ENCODE measurements around the gene BPGM. TPM values are rescaled to one million over a fixed set of nuclear protein-coding genes. Genes with fewer than 3 reads are reported as not detected.

Gene BPGM
- total RNA-seq, 1 donor from 2014 or later = 49.7 TPM

- Mint-ChIP-seq H3K4me1 (peaks cover 43% of the 10 kb centered on the region), H3K27me3 (ENCODE audit: insufficient read depth, low read depth) (peaks cover 4% of the 10 kb centered on the region), H3K4me3 (no peak overlapping the region), H3K36me3 (no peaks in the 10 kb centered on the region), H3K9me3 (no peaks in the 10 kb centered on the region), H3K27ac (no peak overlapping the region)
- no peak overlapping the region for H2AFZ ChIP-seq (replicated peaks)
- no peaks in the 10 kb centered on the region for H3K9me3 ChIP-seq (ENCODE audit: low read depth)
- no peak overlapping the region for H3K9ac ChIP-seq
- no peaks in the 10 kb centered on the region for H3K36me3 ChIP-seq
- H4K20me1 ChIP-seq (ENCODE audit: low read depth) = no peaks in the 10 kb centered on the region
- no peak for DNase-seq (ENCODE audit: low spot score)
- H3K27ac ChIP-seq = no peak overlapping the region
- H3K27me3 ChIP-seq = no peaks in the 10 kb centered on the region
- no peaks in the 10 kb centered on the region for H3F3A ChIP-seq (ENCODE audit: low read depth)
- TF ChIP-seq EZH2 (IDR thresholded peaks at IDR 0.05) (no peak), EZH2phosphoT487 (IDR thresholded peaks at IDR 0.05) (no peak), CTCF (IDR thresholded peaks at IDR 0.05) (no peak)
- H3K79me2 ChIP-seq (ENCODE audit: low read depth) = no peaks in the 10 kb centered on the region
- no peak overlapping the region for H3K4me3 ChIP-seq
- no peak overlapping the region for H3K4me2 ChIP-seq
- peaks cover 36% of the 10 kb centered on the region for H3K4me1 ChIP-seq
Measured at GRCh38 chr7:134699899-134700298, 53.2 kb downstream of the BPGM start.

GRCh38 chr7:134701272-134701671 is 54.6 kb downstream of the BPGM start:
- no peak overlapping the region for H2AFZ ChIP-seq (replicated peaks)
- Mint-ChIP-seq H3K27me3 (ENCODE audit: insufficient read depth, low read depth) (peaks cover 2% of the 10 kb centered on the region), H3K9me3 (no peaks in the 10 kb centered on the region), H3K4me1 (peaks cover 40% of the 10 kb centered on the region), H3K27ac (no peak overlapping the region), H3K36me3 (no peaks in the 10 kb centered on the region), H3K4me3 (no peak overlapping the region)
- H3K79me2 ChIP-seq (ENCODE audit: low read depth) = no peaks in the 10 kb centered on the region
- H3K36me3 ChIP-seq = no peaks in the 10 kb centered on the region
- H3K4me3 ChIP-seq = no peak overlapping the region
- H3K4me1 ChIP-seq = peaks cover 36% of the 10 kb centered on the region
- no peak overlapping the region for H3K9ac ChIP-seq
- no peaks in the 10 kb centered on the region for H3F3A ChIP-seq (ENCODE audit: low read depth)
- no peak for DNase-seq (ENCODE audit: low spot score)
- no peak overlapping the region for H3K4me2 ChIP-seq
- H3K27ac ChIP-seq = no peak overlapping the region
- no peak for TF ChIP-seq EZH2phosphoT487 (IDR thresholded peaks at IDR 0.05)
- TF ChIP-seq EZH2 (IDR thresholded peaks at IDR 0.05) = no peak
- TF ChIP-seq CTCF (IDR thresholded peaks at IDR 0.05) = peak; percentile 44
- H4K20me1 ChIP-seq (ENCODE audit: low read depth) = no peaks in the 10 kb centered on the region
- no peaks in the 10 kb centered on the region for H3K9me3 ChIP-seq (ENCODE audit: low read depth)
- H3K27me3 ChIP-seq = no peaks in the 10 kb centered on the region

GRCh38 chr7:134702366-134703240 is 56.0 kb downstream of the BPGM start:
- DNase-seq (ENCODE audit: low spot score) = no peak
- H3K27me3 ChIP-seq = no peaks in the 10 kb centered on the region
- TF ChIP-seq EZH2phosphoT487 (IDR thresholded peaks at IDR 0.05) (no peak), EZH2 (IDR thresholded peaks at IDR 0.05) (no peak), CTCF (IDR thresholded peaks at IDR 0.05) (no peak)
- peaks cover 36% of the 10 kb centered on the region for H3K4me1 ChIP-seq
- no peak overlapping the region for H2AFZ ChIP-seq (replicated peaks)
- no peaks in the 10 kb centered on the region for H3K36me3 Mint-ChIP-seq
- no peaks in the 10 kb centered on the region for H3F3A ChIP-seq (ENCODE audit: low read depth)
- H3K4me3 ChIP-seq = no peak overlapping the region
- H4K20me1 ChIP-seq (ENCODE audit: low read depth) = no peaks in the 10 kb centered on the region
- H3K27ac Mint-ChIP-seq = no peak overlapping the region
- no peak overlapping the region for H3K27ac ChIP-seq
- H3K36me3 ChIP-seq = no peaks in the 10 kb centered on the region
- H3K27me3 Mint-ChIP-seq (ENCODE audit: insufficient read depth, low read depth) = peaks cover 2% of the 10 kb centered on the region
- no peaks in the 10 kb centered on the region for H3K79me2 ChIP-seq (ENCODE audit: low read depth)
- peaks cover 40% of the 10 kb centered on the region for H3K4me1 Mint-ChIP-seq
- no peaks in the 10 kb centered on the region for H3K9me3 ChIP-seq (ENCODE audit: low read depth)
- peak overlapping the region; percentile 33 for H3K4me2 ChIP-seq
- peak overlapping the region; percentile 70 for H3K4me3 Mint-ChIP-seq
- no peak overlapping the region for H3K9ac ChIP-seq
- no peaks in the 10 kb centered on the region for H3K9me3 Mint-ChIP-seq
